Measurements from ENCODE around the gene CTSS. TPM values are rescaled to one million over a fixed set of nuclear protein-coding genes. Genes with fewer than 3 reads are reported as not detected.
A peak's percentile ranks its signal among the peaks of the same experiment; 100 is the strongest.
"Not testable (repeated sequence)": the region's sequence is repeated elsewhere in the genome, so short reads cannot be mapped to it uniquely, and the experiment has no call there.

Gene CTSS
- total and polyA plus RNA-seq, 8 donors, result 6.5 to 126 (median 9.6) TPM

DNA sequence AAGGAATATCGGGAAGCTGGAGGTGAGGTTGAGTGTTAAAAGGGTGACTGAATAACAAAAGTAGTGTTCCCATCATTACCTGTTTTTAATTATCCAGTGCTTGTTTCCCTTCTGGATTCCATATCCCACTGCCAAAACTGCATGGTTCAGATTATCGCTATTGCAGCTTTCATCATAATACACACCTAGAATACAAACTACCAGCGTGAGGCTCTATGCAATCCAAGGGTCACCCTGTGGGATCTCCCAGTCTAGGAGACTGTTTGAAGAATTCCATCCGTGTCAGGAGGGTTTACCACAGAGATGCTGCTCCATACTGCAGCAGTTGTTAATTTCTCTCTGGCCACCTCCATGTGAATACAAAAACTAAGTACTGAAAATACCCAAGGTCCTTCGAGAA, 33.5 kb upstream of the CTSS start:
- 92 to 98% methylated on average over 5 of the region's 5 CpGs for WGBS, 2 donors
- Histone ChIP-seq H3K4me1 (no peaks in the 10 kb centered on the region), H3K36me3 (peaks cover 0 to 20% (median 5%) of the 10 kb centered on the region in 3 donors), H3K27me3 (no peaks in the 10 kb centered on the region), H3K4me3 (no peak overlapping the region), H3K9me3 (no peaks in the 10 kb centered on the region), H3K27ac (no peak overlapping the region)
- intact Hi-C loops (cut with DNase I), result no loop called here
- DNase-seq (no peak), ATAC-seq (no peak), FAIRE-seq (no peak)
- TF ChIP-seq, protein P1, sequence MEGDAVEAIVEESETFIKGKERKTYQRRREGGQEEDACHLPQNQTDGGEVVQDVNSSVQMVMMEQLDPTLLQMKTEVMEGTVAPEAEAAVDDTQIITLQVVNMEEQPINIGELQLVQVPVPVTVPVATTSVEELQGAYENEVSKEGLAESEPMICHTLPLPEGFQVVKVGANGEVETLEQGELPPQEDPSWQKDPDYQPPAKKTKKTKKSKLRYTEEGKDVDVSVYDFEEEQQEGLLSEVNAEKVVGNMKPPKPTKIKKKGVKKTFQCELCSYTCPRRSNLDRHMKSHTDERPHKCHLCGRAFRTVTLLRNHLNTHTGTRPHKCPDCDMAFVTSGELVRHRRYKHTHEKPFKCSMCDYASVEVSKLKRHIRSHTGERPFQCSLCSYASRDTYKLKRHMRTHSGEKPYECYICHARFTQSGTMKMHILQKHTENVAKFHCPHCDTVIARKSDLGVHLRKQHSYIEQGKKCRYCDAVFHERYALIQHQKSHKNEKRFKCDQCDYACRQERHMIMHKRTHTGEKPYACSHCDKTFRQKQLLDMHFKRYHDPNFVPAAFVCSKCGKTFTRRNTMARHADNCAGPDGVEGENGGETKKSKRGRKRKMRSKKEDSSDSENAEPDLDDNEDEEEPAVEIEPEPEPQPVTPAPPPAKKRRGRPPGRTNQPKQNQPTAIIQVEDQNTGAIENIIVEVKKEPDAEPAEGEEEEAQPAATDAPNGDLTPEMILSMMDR (IDR thresholded peaks at IDR 0.05), result no peak

DNA sequence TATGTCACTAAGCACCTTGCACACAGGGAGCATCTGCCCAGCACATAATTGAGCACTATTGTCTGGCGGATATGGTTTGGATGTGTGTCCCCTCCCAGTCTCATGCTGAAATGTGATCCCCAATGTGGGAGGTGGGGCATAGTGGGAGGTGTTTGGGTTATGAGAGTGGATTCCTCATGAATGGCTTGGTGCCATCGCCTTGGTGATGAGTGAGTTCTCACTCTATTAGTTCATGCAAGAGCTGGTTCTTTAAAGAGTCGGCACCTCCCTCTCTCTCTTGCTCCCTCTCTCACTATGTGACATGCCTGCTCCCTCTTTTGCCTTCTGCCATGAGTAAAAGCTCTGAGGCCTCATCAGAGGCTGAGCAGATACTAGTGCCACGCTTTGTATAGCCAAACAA, 32.9 kb upstream of the CTSS start:
- no peak overlapping the region for H3K27ac ChIP-seq
- DNase-seq (no peak), FAIRE-seq (no peak), ATAC-seq (no peak)
- H3K36me3 ChIP-seq, result peaks cover 0 to 20% (median 5%) of the 10 kb centered on the region in 3 donors
- H3K4me1 ChIP-seq, result no peaks in the 10 kb centered on the region
- H3K9me3 ChIP-seq, result no peaks in the 10 kb centered on the region
- no peak overlapping the region for H3K4me3 ChIP-seq
- intact Hi-C loops (cut with DNase I), result no loop called here
- TF ChIP-seq, protein P1 (IDR thresholded peaks at IDR 0.05), result no peak
- no peaks in the 10 kb centered on the region for H3K27me3 ChIP-seq
- WGBS, 2 donors, result 79 to 83% methylated on average over 4 of the region's 4 CpGs

DNA sequence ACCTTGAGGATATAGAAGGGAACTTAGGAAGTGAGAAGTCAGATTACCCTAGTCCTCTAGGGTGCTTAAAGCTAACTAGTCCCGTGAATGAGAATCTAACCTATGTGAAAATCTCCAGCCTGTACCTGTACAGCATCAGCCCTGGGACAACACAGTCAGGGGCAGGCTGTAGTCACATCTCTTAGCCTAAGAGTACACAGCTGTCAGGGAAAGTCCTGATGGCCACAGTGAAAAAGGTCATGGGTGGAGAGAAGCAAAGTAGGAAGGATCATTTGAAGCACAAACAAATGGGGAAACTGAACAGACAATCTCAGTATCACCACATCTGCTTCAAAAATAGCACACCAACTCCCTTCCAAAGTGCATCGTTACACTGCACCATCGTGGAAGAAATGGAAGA, 30.8 kb upstream of the CTSS start:
- Histone ChIP-seq H3K27me3 (no peaks in the 10 kb centered on the region), H3K36me3 (peaks cover 0 to 16% (median 5%) of the 10 kb centered on the region in 3 donors), H3K4me1 (no peaks in the 10 kb centered on the region), H3K9me3 (no peaks in the 10 kb centered on the region), H3K4me3 (no peak overlapping the region), H3K27ac (no peak overlapping the region)
- ATAC-seq (no peak), DNase-seq (no peak), FAIRE-seq (no peak)
- TF ChIP-seq, protein P1 (IDR thresholded peaks at IDR 0.05), result no peak
- intact Hi-C loops (cut with DNase I), result no loop called here
- 74 to 82% methylated on average over 3 of the region's 3 CpGs for WGBS, 2 donors

GRCh38 chr1:150793778-150794177, 28.2 kb upstream of the CTSS start:
- H3K4me3 ChIP-seq; intact Hi-C loops (cut with DNase I); H3K9me3 ChIP-seq; H3K4me1 ChIP-seq; ATAC-seq; DNase-seq; H3K27me3 ChIP-seq; H3K27ac ChIP-seq; FAIRE-seq; H3K36me3 ChIP-seq: not testable (repeated sequence)
- 87 to 94% methylated on average over 3 of the region's 3 CpGs for WGBS, 2 donors

GRCh38 chr1:150793221-150793620, 27.6 kb upstream of the CTSS start:
- no peak for FAIRE-seq
- intact Hi-C loops (cut with DNase I), result no loop called here
- Histone ChIP-seq H3K27ac (no peak overlapping the region), H3K4me3 (no peak overlapping the region), H3K9me3 (no peaks in the 10 kb centered on the region), H3K4me1 (no peaks in the 10 kb centered on the region), H3K27me3 (no peaks in the 10 kb centered on the region), H3K36me3 (peaks cover 0 to 5% (median 3%) of the 10 kb centered on the region in 3 donors)
- no peak for DNase-seq
- ATAC-seq, result peak in 2 of 4 donors; percentile 46 to 50
- WGBS, 2 donors, result 77 to 86% methylated on average over 1 of the region's 1 CpG
- TF ChIP-seq, protein P1 (IDR thresholded peaks at IDR 0.05), result no peak

Data from pancreas (tissue), 10 donors.